Hepatocyte (in vitro differentiated cells): ENCODE results near the gene ITGA8. TPM values are rescaled to one million over a fixed set of nuclear protein-coding genes. Genes with fewer than 3 reads are reported as not detected.

ENCODE experiments used
- DNase-seq: peaks from one replicate; pipeline ENCODE4 v3.0.0-alpha.2; 2016; ENCODE audit warnings: low spot score
- H2AFZ ChIP-seq: fragments of 200-600 bp; sonication (generic); 2 replicates; pipeline ENCODE4 v1.6.0; 2016; ENCODE audit warnings: antibody characterized with exemption, mild to moderate bottlenecking
- H3K27ac ChIP-seq: fragments of 200-600 bp; sonication (generic); 2 replicates; pipeline ENCODE4 v1.5.1; 2016; ENCODE audit warnings: mild to moderate bottlenecking
- H3K27me3 ChIP-seq: fragments of 200-600 bp; sonication (generic); 2 replicates; pipeline ENCODE4 v1.6.1; 2016
- H3K36me3 ChIP-seq: fragments of 200-600 bp; sonication (generic); replicated peaks from 2 replicates; pipeline ENCODE4 v1.5.1; 2016; ENCODE audit warnings: low read depth; ENCODE audit not compliant: insufficient read depth
- H3K4me1 ChIP-seq: fragments of 200-600 bp; sonication (generic); 2 replicates; pipeline ENCODE4 v1.5.1; 2016; ENCODE audit warnings: mild to moderate bottlenecking, moderate library complexity; ENCODE audit not compliant: insufficient read depth
- H3K4me2 ChIP-seq: fragments of 200-600 bp; sonication (generic); 2 replicates; pipeline ENCODE4 v1.6.0; 2016
- H3K4me3 ChIP-seq: fragments of 200-600 bp; sonication (generic); 2 replicates; pipeline ENCODE4 v1.5.1; 2016; ENCODE audit warnings: mild to moderate bottlenecking
- H3K79me2 ChIP-seq: fragments of 200-600 bp; sonication (generic); 2 replicates; pipeline ENCODE4 v1.6.0; 2017; ENCODE audit warnings: mild to moderate bottlenecking
- H3K9me2 ChIP-seq: fragments of 200-600 bp; sonication (generic); replicated peaks from 2 replicates; pipeline ENCODE4 v1.6.0; 2017; ENCODE audit warnings: mild to moderate bottlenecking; ENCODE audit not compliant: insufficient read depth
- H3K9me3 ChIP-seq: fragments of 200-600 bp; sonication (generic); 2 replicates; pipeline ENCODE4 v1.5.1; 2016; ENCODE audit warnings: low read depth, mild to moderate bottlenecking
- H4K20me1 ChIP-seq: fragments of 200-600 bp; sonication (generic); 2 replicates; pipeline ENCODE4 v1.6.0; 2016; ENCODE audit warnings: mild to moderate bottlenecking; ENCODE audit not compliant: insufficient read depth, poor library complexity, severe bottlenecking
- EZH2 ChIP-seq: fragments of 200-600 bp; sonication (generic); IDR thresholded peaks from 2 replicates; pipeline ENCODE4 v1.6.1; 2016; ENCODE audit warnings: antibody characterized with exemption, mild to moderate bottlenecking, borderline replicate concordance
- EZH2phosphoT487 ChIP-seq: fragments of 200-600 bp; sonication (generic); IDR thresholded peaks from one replicate; pipeline ENCODE4 v1.6.1; 2018; ENCODE audit warnings: antibody characterized with exemption, mild to moderate bottlenecking, low read depth, moderate library complexity; ENCODE audit not compliant: unreplicated experiment, severe bottlenecking
- WGBS: methylation state at CpG from one replicate; pipeline ENCODE4 v1.1.6; 2016; ENCODE audit warnings: low lambda C conversion rate; ENCODE audit errors: missing lambda C conversion rate; 5-methylcytosine and 5-hydroxymethylcytosine counted together
- polyA plus RNA-seq: library from polyadenylated mRNA; unstranded; fragments of >200 nt; fragmentation: Nextera tagmentation; extraction: Ambion mirVana; gene quantifications from 2 replicates; pipeline ENCODE4 v1.2.1, GENCODE V29; 2016
- total RNA-seq: library from RNA; depleted of rRNA; stranded (reverse); fragments of >200 nt; gene quantifications from 2 replicates; pipeline ENCODE4 v1.2.3, GENCODE V29; 2014
- TF ChIP-seq, protein P1 (sequence below): fragments of 200-600 bp; sonication (generic); IDR thresholded peaks from 2 replicates; pipeline ENCODE4 v1.5.1; 2016; ENCODE audit warnings: antibody characterized with exemption, mild to moderate bottlenecking; ENCODE audit not compliant: poor library complexity

ITGA8 gene
- total and polyA plus RNA-seq, 2 experiments from 2014 or later, result 2.9 to 16.8 TPM

DNA sequence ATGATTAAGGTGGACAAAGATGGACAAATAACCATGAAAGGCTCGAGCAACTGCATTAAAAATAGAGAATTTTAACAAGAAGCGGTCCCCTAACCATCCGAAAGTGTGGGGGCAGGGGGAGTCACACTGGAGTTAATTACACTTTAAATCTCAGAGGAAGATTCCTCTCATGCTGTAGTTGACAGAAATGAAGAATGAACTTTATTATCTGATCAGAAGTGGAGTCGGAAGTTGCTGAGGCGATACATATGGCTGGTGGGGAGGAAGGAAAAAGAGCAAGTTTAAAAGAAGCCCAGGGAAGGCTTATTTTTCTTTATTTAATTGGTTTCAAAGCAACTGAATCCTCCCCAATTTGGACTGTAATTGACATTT, 246.3 kb downstream of the ITGA8 start:
- Histone ChIP-seq H3K4me2 (no peak overlapping the region), H4K20me1 (no peaks in the 10 kb centered on the region), H3K27ac (no peak overlapping the region), H3K9me3 (no peaks in the 10 kb centered on the region), H3K4me1 (peaks cover 12% of the 10 kb centered on the region), H3K9me2 (no peaks in the 10 kb centered on the region), H3K79me2 (no peaks in the 10 kb centered on the region), H2AFZ (no peak overlapping the region), H3K27me3 (no peaks in the 10 kb centered on the region), H3K4me3 (no peak overlapping the region), H3K36me3 (no peaks in the 10 kb centered on the region)
- no peak for DNase-seq
- 53% methylated on average over 5 of the region's 5 CpGs for WGBS
- TF ChIP-seq EZH2, result no peak
- no peak for TF ChIP-seq EZH2phosphoT487
- TF ChIP-seq, protein P1, sequence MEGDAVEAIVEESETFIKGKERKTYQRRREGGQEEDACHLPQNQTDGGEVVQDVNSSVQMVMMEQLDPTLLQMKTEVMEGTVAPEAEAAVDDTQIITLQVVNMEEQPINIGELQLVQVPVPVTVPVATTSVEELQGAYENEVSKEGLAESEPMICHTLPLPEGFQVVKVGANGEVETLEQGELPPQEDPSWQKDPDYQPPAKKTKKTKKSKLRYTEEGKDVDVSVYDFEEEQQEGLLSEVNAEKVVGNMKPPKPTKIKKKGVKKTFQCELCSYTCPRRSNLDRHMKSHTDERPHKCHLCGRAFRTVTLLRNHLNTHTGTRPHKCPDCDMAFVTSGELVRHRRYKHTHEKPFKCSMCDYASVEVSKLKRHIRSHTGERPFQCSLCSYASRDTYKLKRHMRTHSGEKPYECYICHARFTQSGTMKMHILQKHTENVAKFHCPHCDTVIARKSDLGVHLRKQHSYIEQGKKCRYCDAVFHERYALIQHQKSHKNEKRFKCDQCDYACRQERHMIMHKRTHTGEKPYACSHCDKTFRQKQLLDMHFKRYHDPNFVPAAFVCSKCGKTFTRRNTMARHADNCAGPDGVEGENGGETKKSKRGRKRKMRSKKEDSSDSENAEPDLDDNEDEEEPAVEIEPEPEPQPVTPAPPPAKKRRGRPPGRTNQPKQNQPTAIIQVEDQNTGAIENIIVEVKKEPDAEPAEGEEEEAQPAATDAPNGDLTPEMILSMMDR, result no peak

DNA sequence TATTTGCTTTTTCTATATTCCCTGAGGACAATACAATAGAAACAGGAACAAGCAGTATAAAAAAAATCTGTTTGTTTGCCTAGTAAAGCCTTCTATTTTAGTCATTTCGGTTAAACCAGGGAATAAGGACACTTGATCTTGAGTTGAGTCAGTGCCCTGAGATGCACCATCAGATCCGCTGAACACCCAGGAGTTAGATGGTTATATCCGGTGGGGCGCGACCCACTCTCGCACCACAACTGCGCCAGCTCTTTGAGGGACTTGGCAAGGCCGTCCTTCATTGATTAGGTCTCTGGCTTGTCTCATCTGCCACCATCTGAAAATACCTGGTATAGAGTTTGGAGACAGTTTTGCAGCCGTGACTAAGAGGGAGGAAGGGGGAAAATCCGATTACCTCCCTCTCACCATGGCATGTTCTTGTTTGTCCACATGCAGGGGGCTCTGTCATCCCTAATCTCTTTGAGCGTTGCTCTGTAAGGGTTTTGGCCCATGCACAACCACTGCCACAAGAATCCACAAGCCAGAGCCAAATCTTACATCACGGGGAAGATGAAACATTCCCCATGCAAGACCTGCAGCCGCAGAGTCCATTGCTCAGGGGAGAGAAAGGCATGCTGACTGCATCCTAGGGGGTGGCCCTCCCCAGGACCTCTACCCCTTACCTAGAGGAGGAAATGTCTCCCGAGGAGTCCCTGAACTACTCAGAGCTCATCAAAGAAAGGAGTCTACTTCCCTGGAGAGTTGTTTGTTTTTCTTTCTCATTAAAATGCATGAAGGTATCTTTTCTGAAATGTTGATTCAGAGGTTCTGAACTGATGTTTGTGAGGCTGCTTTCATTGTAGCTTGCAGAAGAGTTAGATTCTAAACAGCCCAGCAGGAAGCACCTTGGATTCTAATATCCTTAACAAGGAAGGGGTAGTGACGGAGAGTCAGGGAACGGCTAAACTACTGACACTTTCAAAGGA, 247.0 kb downstream of the ITGA8 start:
- no peak overlapping the region for H3K27ac ChIP-seq
- no peaks in the 10 kb centered on the region for H3K9me2 ChIP-seq
- no peaks in the 10 kb centered on the region for H3K79me2 ChIP-seq
- H3K4me1 ChIP-seq, result peaks cover 12% of the 10 kb centered on the region
- 44% methylated on average over 16 of the region's 16 CpGs for WGBS
- H3K36me3 ChIP-seq, result no peaks in the 10 kb centered on the region
- H3K9me3 ChIP-seq, result no peaks in the 10 kb centered on the region
- no peaks in the 10 kb centered on the region for H3K27me3 ChIP-seq
- H3K4me2 ChIP-seq, result no peak overlapping the region
- TF ChIP-seq EZH2 (no peak), EZH2phosphoT487 (no peak)
- TF ChIP-seq, protein P1, result no peak
- H2AFZ ChIP-seq, result no peak overlapping the region
- H4K20me1 ChIP-seq, result no peaks in the 10 kb centered on the region
- no peak for DNase-seq
- H3K4me3 ChIP-seq, result no peak overlapping the region

DNA sequence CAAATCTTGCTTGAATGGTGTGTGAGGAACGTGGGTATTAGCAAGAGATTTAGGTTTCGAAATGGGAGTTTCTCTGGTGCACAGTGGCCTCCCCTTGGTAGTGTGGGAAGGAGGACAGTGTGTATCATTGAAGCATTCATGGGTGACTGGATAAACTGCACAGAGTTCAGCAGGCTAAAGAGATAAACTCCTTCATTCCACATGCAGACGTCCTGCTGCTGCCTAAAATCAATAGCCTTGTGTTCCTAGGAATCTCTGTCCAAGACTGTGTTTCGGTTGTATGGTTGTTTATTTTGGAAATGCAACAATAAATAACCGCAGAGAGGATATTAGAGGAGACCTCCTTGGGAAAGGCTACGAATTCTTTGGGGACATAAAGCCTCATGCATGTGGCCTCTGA, 247.7 kb downstream of the ITGA8 start:
- no peak for DNase-seq
- Histone ChIP-seq H3K27ac (no peak overlapping the region), H3K4me1 (peaks cover 12% of the 10 kb centered on the region), H3K79me2 (no peaks in the 10 kb centered on the region), H3K4me2 (no peak overlapping the region), H3K4me3 (no peak overlapping the region), H3K36me3 (no peaks in the 10 kb centered on the region), H3K9me2 (no peaks in the 10 kb centered on the region), H3K27me3 (no peaks in the 10 kb centered on the region), H4K20me1 (no peaks in the 10 kb centered on the region), H3K9me3 (no peaks in the 10 kb centered on the region), H2AFZ (no peak overlapping the region)
- TF ChIP-seq, protein P1, result no peak
- TF ChIP-seq EZH2phosphoT487, result no peak
- no peak for TF ChIP-seq EZH2
- 53% methylated on average over 6 of the region's 6 CpGs for WGBS
